Pancreas (tissue), 10 donors: ENCODE measurements around the gene HACD2. TPM values are rescaled to one million over a fixed set of nuclear protein-coding genes. Genes with fewer than 3 reads are reported as not detected.
"Not testable (repeated sequence)": the region's sequence is repeated elsewhere in the genome, so short reads cannot be mapped to it uniquely, and the experiment has no call there.

ENCODE experiments used
- ATAC-seq, 4 donors: fragments of 200-7000 bp; cut with Tn5 transposase; one replicate each; pipeline versions ENCODE4 v1.8.0 to v1.9.1; 2020; ENCODE audit warnings: mild to moderate bottlenecking in 4 of 4, moderate library complexity in 4 of 4
- DNase-seq, 6 donors: peaks; one replicate each; pipeline ENCODE4 v3.0.0-alpha.2; 2020
- FAIRE-seq: peaks from 2 replicates; lab custom pipeline; 2012; peaks lifted over from hg19 to GRCh38; lab: Jason Lieb, UNC
- H3K27ac ChIP-seq, 4 donors: fragments of 200-600 bp; sonication (generic); 1 replicate in 3 of 4; 2 replicates in 1 of 4; pipeline versions ENCODE4 v1.5.0 to v1.8.0; 2020
- H3K27me3 ChIP-seq, 4 donors: fragments of 200-600 bp; one replicate each; pipeline ENCODE4 v1.8.0; 2021
- H3K36me3 ChIP-seq, 3 donors: fragments of 200-600 bp; sonication (generic) in 1 of 3; one replicate each; pipeline versions ENCODE4 v1.5.0 to v1.8.0; 2020 to 2021
- H3K4me1 ChIP-seq, 3 donors: fragments of 200-600 bp; one replicate each; pipeline ENCODE4 v1.8.0; 2021
- H3K4me3 ChIP-seq, 4 donors: fragments of 200-600 bp; sonication (generic) in 2 of 4; one replicate each; pipeline versions ENCODE4 v1.5.0 to v1.8.0; 2020 to 2021
- H3K9me3 ChIP-seq, 4 donors: fragments of 200-600 bp; one replicate each; pipeline ENCODE4 v1.8.0; 2021
- CTCF ChIP-seq, 4 donors: fragments of 200-600 bp; sonication (generic) in 3 of 4; IDR thresholded peaks; one replicate each; pipeline versions ENCODE4 v1.5.0 to v1.8.0; 2021; ENCODE audit warnings: antibody characterized with exemption in 4 of 4
- WGBS, 2 donors: extraction: QIAGEN DNeasy Blood & Tissue Kit; methylation state at CpG; one replicate each; pipeline ENCODE4 v1.1.7; 2013; 5-methylcytosine and 5-hydroxymethylcytosine counted together
- intact Hi-C, 3 donors: fragments of 100-400 bp; cut with DNase I; formaldehyde crosslinking; loops; one replicate each; pipeline versions ENCODE4 v1.11.1 to v1.14.2; 2022
- polyA plus RNA-seq, 2 donors: library from polyadenylated mRNA; stranded (reverse); fragments of 200-250 nt; gene quantifications; one replicate each; pipeline ENCODE4 v1.2.3, GENCODE V29; 2013
- total RNA-seq, 6 donors: library from RNA; stranded (reverse); fragmentation: NEBNext Ultra II Directional in 4 of 6; extraction: Animal tissue kit (Norgen Biotek cat#: 25700) in 4 of 6; gene quantifications; one replicate each; pipeline versions ENCODE4 v1.2.1 to v1.2.4, GENCODE V29; 2021 to 2023
- donor health status: healthy with polysubstance abuse.
- donor health status: DM: no; HTN: no; CAD: no; lungs with moderate emphysema.
- donor health status: DM: no; HTN: no; CAD: no.
- donor health status: control.
- donor health status: control.
- donor health status: Bipolar disorder and iron deficiency.
- donor health status: DM: yes; HTN: yes; CAD: no.
- donor health status: DM: no; HTN: no; CAD: no.
- donor health status: DM: no; HTN: no; CAD: no.
- donor health status: DM: yes; HTN: yes; CAD: no.

Gene HACD2
- total and polyA plus RNA-seq, 8 donors: 4.4 to 22.2 (median 13.1) TPM

- TF ChIP-seq CTCF (IDR thresholded peaks at IDR 0.05): peak; percentile 70 to 77 (median 76)
- H3K4me3 ChIP-seq: no peak overlapping the region
- FAIRE-seq: no peak
Observed at GRCh38 chr3:123489400-123490004, 95.4 kb downstream of the HACD2 start.

GRCh38 chr3:123488645-123489347 lies 96.1 kb downstream of the HACD2 start:
- DNase-seq (no peak), FAIRE-seq (no peak), ATAC-seq (no peak)
- TF ChIP-seq CTCF (IDR thresholded peaks at IDR 0.05): no peak
- Histone ChIP-seq H3K36me3 (no peaks in the 10 kb centered on the region), H3K4me1 (no peaks in the 10 kb centered on the region), H3K9me3 (no peaks in the 10 kb centered on the region), H3K4me3 (no peak overlapping the region), H3K27ac (no peak overlapping the region), H3K27me3 (no peaks in the 10 kb centered on the region)
- WGBS, 2 donors: 73 to 84% methylated on average over 5 of the region's 5 CpGs
- intact Hi-C loops: loop anchor here (2.0 to 10.0 kb wide), 3 partner anchors 154 to 161 kb away; no protein-coding TSS in a partner anchor

More at GRCh38 chr3:123489400-123490004, 95.4 kb downstream of the HACD2 start:
- Histone ChIP-seq H3K27me3 (no peaks in the 10 kb centered on the region), H3K27ac (no peak overlapping the region), H3K36me3 (no peaks in the 10 kb centered on the region), H3K4me1 (no peaks in the 10 kb centered on the region), H3K9me3 (no peaks in the 10 kb centered on the region)
- ATAC-seq (peak; percentile 73 to 95 (median 92)), DNase-seq (peak in 4 of 6 donors; percentile 29 to 83 (median 68))
- intact Hi-C loops: loop anchor here (2.0 to 10.0 kb wide), 3 partner anchors 155 to 162 kb away; no protein-coding TSS in a partner anchor
- whole genome bisulfite sequencing, 2 donors: 9% methylated on average over 8 of the region's 8 CpGs

- H3K27me3 ChIP-seq, FAIRE-seq, H3K4me3 ChIP-seq, H3K36me3 ChIP-seq, H3K9me3 ChIP-seq, ATAC-seq, DNase-seq, H3K4me1 ChIP-seq, H3K27ac ChIP-seq: not testable (repeated sequence)
- 69 to 70% methylated on average over 5 to 8 of the region's 8 CpGs for WGBS, 2 donors
- intact Hi-C loops: loop anchor here in 2 of 3 donors (5.0 to 10.0 kb wide), 2 partner anchors 152 to 160 kb away; no protein-coding TSS in a partner anchor
Observed at GRCh38 chr3:123487063-123487462, 97.8 kb downstream of the HACD2 start.

GRCh38 chr3:123486460-123486859 lies 98.4 kb downstream of the HACD2 start:
- 81 to 88% methylated on average over 7 of the region's 7 CpGs for WGBS, 2 donors
- Histone ChIP-seq H3K9me3 (no peaks in the 10 kb centered on the region), H3K36me3 (no peaks in the 10 kb centered on the region), H3K4me1 (no peaks in the 10 kb centered on the region), H3K27ac (no peak overlapping the region), H3K27me3 (no peaks in the 10 kb centered on the region), H3K4me3 (no peak overlapping the region)
- FAIRE-seq (no peak), ATAC-seq (no peak), DNase-seq (no peak)
- no peak for TF ChIP-seq CTCF (IDR thresholded peaks at IDR 0.05)
- intact Hi-C loops: loop anchor here in 2 of 3 donors (5.0 to 10.0 kb wide), 2 partner anchors 152 to 159 kb away; no protein-coding TSS in a partner anchor

GRCh38 chr3:123485551-123485950 lies 99.3 kb downstream of the HACD2 start:
- ATAC-seq (no peak), DNase-seq (no peak), FAIRE-seq (no peak)
- H3K4me3 ChIP-seq: no peak overlapping the region
- H3K4me1 ChIP-seq: no peaks in the 10 kb centered on the region
- no peaks in the 10 kb centered on the region for H3K36me3 ChIP-seq
- intact Hi-C loops: loop anchor here in 2 of 3 donors (5.0 to 10.0 kb wide), 2 partner anchors 151 to 158 kb away; no protein-coding TSS in a partner anchor
- TF ChIP-seq CTCF (IDR thresholded peaks at IDR 0.05): no peak
- no peak overlapping the region for H3K27ac ChIP-seq
- no peaks in the 10 kb centered on the region for H3K27me3 ChIP-seq
- WGBS, 2 donors: 79 to 95% methylated on average over 4 of the region's 4 CpGs
- H3K9me3 ChIP-seq: no peaks in the 10 kb centered on the region
